HepG2 (cell line): ENCODE results near the gene GPR68. TPM values are rescaled to one million over a fixed set of nuclear protein-coding genes. Genes with fewer than 3 reads are reported as not detected.

ENCODE experiments used
- ATAC-seq: fragments of 200-7000 bp; cut with Tn5 transposase; 3 replicates; pipeline ENCODE4 v1.9.1; 2020; ENCODE audit warnings: mild to moderate bottlenecking, moderate library complexity
- BruUV-seq: library from RNA; stranded (reverse); fragments of 400-500 nt; replicated peaks from 2 replicates; lab custom pipeline; 2021; lab: Mats Ljungman, UMichigan
- CTCF ChIA-PET: fragments of 300-600 bp; formaldehyde crosslinking; extraction: SDS; loops from one replicate; lab custom pipeline; 2021; ENCODE audit warnings: low total read pairs, inconsistent platforms, low intra/inter-chr PET ratio; lab: Yijun Ruan, JAX
- POLR2A ChIA-PET: fragments of 350-600 bp; sonication (Branson Sonifier 250); formaldehyde crosslinking; loops from one replicate; lab custom pipeline; 2020; ENCODE audit warnings: antibody characterized with exemption, inconsistent platforms; lab: Yijun Ruan, JAX
- DNase-seq: peaks from one replicate; pipeline ENCODE4 v3.0.0-alpha.2; 2015; ENCODE audit warnings: low spot score
- FAIRE-seq: peaks from 3 replicates; lab custom pipeline; 2011; peaks lifted over from hg19 to GRCh38; lab: Jason Lieb, UNC
- H2AFZ ChIP-seq: one replicate; pipeline ENCODE4 v1.6.1; 2011; ENCODE audit warnings: low read length, inconsistent platforms
- H3K27ac ChIP-seq: fragments of 300-600 bp; 3 replicates; pipeline ENCODE4 v1.8.0; 2011; ENCODE audit warnings: mixed run types, mild to moderate bottlenecking, mixed read lengths, low read length, inconsistent platforms; ENCODE audit not compliant: insufficient read depth; ENCODE audit errors: extremely low read length
- H3K27me3 ChIP-seq, 2 experiments: fragments of 200-600 bp in 1 of 2; 2 replicates in 1 of 2; 3 replicates in 1 of 2; pipeline versions ENCODE4 v1.6.0 to v1.8.0; 2011; ENCODE audit warnings: low read length in 2 of 2, mild to moderate bottlenecking in 2 of 2, moderate library complexity in 2 of 2, inconsistent platforms in 1 of 2; ENCODE audit not compliant: insufficient read depth in 2 of 2, control insufficient read depth in 1 of 2
- H3K36me3 ChIP-seq, 2 experiments: fragments of 200-600 bp in 1 of 2; replicated peaks in 1 of 2; 2 replicates in 1 of 2; 3 replicates in 1 of 2; pipeline versions ENCODE4 v1.5.1 to v1.8.0; 2011; ENCODE audit warnings: low read length in 2 of 2, inconsistent platforms in 1 of 2; ENCODE audit not compliant: insufficient read depth in 2 of 2, control insufficient read depth in 1 of 2
- H3K4me1 ChIP-seq: 2 replicates; pipeline ENCODE4 v1.5.1; 2012; ENCODE audit warnings: low read length, inconsistent platforms; ENCODE audit not compliant: insufficient read depth
- H3K4me2 ChIP-seq: 2 replicates; pipeline ENCODE4 v1.6.0; 2011; ENCODE audit warnings: low read depth, low read length, inconsistent platforms
- H3K4me3 ChIP-seq, 3 experiments: fragments of 200-600 bp in 1 of 3; sonication (generic), shearing (Covaris generic) in 1 of 3; replicated peaks in 1 of 3; 2 replicates each; pipeline ENCODE4 v1.5.1; 2011 to 2016; ENCODE audit warnings: low read length in 3 of 3, inconsistent platforms in 2 of 3, low read depth in 2 of 3, mild to moderate bottlenecking in 2 of 3, control low read depth in 1 of 3, mixed read lengths in 1 of 3; ENCODE audit not compliant: insufficient read depth in 1 of 3
- H3K79me2 ChIP-seq: one replicate; pipeline ENCODE4 v1.6.1; 2011; ENCODE audit warnings: low read length, inconsistent platforms; ENCODE audit not compliant: insufficient read depth
- H3K9ac ChIP-seq: 2 replicates; pipeline ENCODE4 v1.6.0; 2011; ENCODE audit warnings: mild to moderate bottlenecking, low read depth, low read length, inconsistent platforms; ENCODE audit not compliant: insufficient read depth
- H3K9me3 ChIP-seq: 2 replicates; pipeline ENCODE4 v1.5.1; 2012; ENCODE audit warnings: mild to moderate bottlenecking, low read length
- H4K20me1 ChIP-seq: 2 replicates; pipeline ENCODE4 v1.6.0; 2011; ENCODE audit warnings: inconsistent platforms, mild to moderate bottlenecking, low read length, moderate library complexity; ENCODE audit not compliant: insufficient read depth
- AGO2 ChIP-seq: fragments of 200-400 bp; formaldehyde crosslinking; optimal IDR thresholded peaks from 2 replicates; pipeline ENCODE3; 2017; ENCODE audit warnings: mild to moderate bottlenecking, low read depth, low read length, moderate library complexity
- MZF1 ChIP-seq: sonication (generic); formaldehyde crosslinking; IDR thresholded peaks from 2 replicates; pipeline ENCODE4 v1.8.1; 2023; ENCODE audit warnings: mild to moderate bottlenecking, missing genetic modification reagents, borderline replicate concordance
- PHF20 ChIP-seq: sonication (generic); formaldehyde crosslinking; IDR thresholded peaks from 2 replicates; pipeline ENCODE4 v1.5.0; 2020; ENCODE audit warnings: mild to moderate bottlenecking, missing genetic modification reagents
- PHF8 ChIP-seq: sonication (generic); formaldehyde crosslinking; IDR thresholded peaks from 2 replicates; pipeline ENCODE4 v1.5.0; 2020; ENCODE audit warnings: missing genetic modification reagents
- ZFP82 ChIP-seq: sonication (generic); formaldehyde crosslinking; IDR thresholded peaks from 2 replicates; pipeline ENCODE4 v1.5.1; 2020; ENCODE audit warnings: mild to moderate bottlenecking, missing genetic modification reagents, borderline replicate concordance
- ZNF138 ChIP-seq: sonication (generic); formaldehyde crosslinking; IDR thresholded peaks from 2 replicates; pipeline ENCODE4 v1.5.0; 2020; ENCODE audit warnings: mild to moderate bottlenecking, low read depth, missing genetic modification reagents
- ZNF530 ChIP-seq: sonication (generic); formaldehyde crosslinking; IDR thresholded peaks from 2 replicates; pipeline ENCODE4 v1.5.0; 2020; ENCODE audit warnings: low read depth, mild to moderate bottlenecking, missing genetic modification reagents
- ZNF703 ChIP-seq: sonication (generic); formaldehyde crosslinking; IDR thresholded peaks from 2 replicates; pipeline ENCODE4 v1.5.1; 2020; ENCODE audit warnings: missing genetic modification reagents, mild to moderate bottlenecking, moderate library complexity, borderline replicate concordance
- ZXDC ChIP-seq: sonication (generic); formaldehyde crosslinking; IDR thresholded peaks from 2 replicates; pipeline ENCODE4 v1.5.0; 2020; ENCODE audit warnings: mild to moderate bottlenecking, missing genetic modification reagents
- WGBS: methylation state at CpG from one replicate; pipeline ENCODE4 v1.1.6; 2017; ENCODE audit warnings: low lambda C conversion rate; 5-methylcytosine and 5-hydroxymethylcytosine counted together
- in situ Hi-C: cut with HindIII; loops from 2 replicates; pipeline ENCODE4 v1.10.0; 2017; ENCODE audit warnings: low pct_unique_long_range_greater_than_20kb; ENCODE audit not compliant: extremely low pct_ligation_motif_present
- intact Hi-C: fragments of 100-400 bp; cut with micrococcal nuclease; formaldehyde crosslinking; loops from one replicate; pipeline ENCODE4 v1.10.0; 2022; ENCODE audit not compliant: unreplicated experiment
- polyA plus RNA-seq, 8 experiments: library from polyadenylated mRNA; depleted of rRNA in 3 of 8; stranded (reverse) in 7 of 8; unstranded in 1 of 8; fragments of >200 nt; fragmentation: Illumina TruSeq in 4 of 8; extraction: Trizol in 4 of 8; gene quantifications; 2 replicates each; pipeline versions ENCODE4 v1.2.1 to v1.2.3, GENCODE V29; 2011 to 2016; ENCODE audit warnings: low read depth in 4 of 8, missing spikeins in 1 of 8, mixed read lengths in 1 of 8; ENCODE audit not compliant: insufficient read depth in 1 of 8
- total RNA-seq, 5 experiments: library from RNA; depleted of rRNA; stranded (reverse); fragments of >200 nt; fragmentation: Illumina TruSeq; extraction: Trizol; gene quantifications; 2 replicates each; pipeline ENCODE4 v1.2.3, GENCODE V29; 2016; ENCODE audit warnings: low read depth in 1 of 5

GPR68 gene
- total and polyA plus RNA-seq, 2 of the 13 experiments (the other 11 are each of a cell fraction or from before 2014, with no cell fraction given): not detected

GRCh38 chr14:91234791-91235114, 9.8 kb downstream of the GPR68 start (continued):
- TF ChIP-seq ZXDC (no peak), ZNF530 (no peak), PHF8 (CRISPR knock-in tag) (no peak)

- WGBS: 86% methylated on average over 39 of the region's 63 CpGs
- FAIRE-seq: no peak
- Histone ChIP-seq H3K4me1 (peaks cover 10% of the 10 kb centered on the region), H3K4me3 (no peak overlapping the region), H3K79me2 (no peaks in the 10 kb centered on the region), H3K27ac (no peak overlapping the region), H3K36me3 (no peaks in the 10 kb centered on the region), H3K4me2 (no peak overlapping the region), H3K9me3 (no peaks in the 10 kb centered on the region), H2AFZ (no peak overlapping the region), H3K27me3 (no peaks in the 10 kb centered on the region; a peak in 2 of 5 replicates), H3K9ac (no peak overlapping the region), H4K20me1 (no peaks in the 10 kb centered on the region)
- in situ Hi-C loops: no loop called here
- BruUV-seq: no TSS peak
- CTCF ChIA-PET: no interaction called here
- no peak; the same call in 2 of the 3 replicates for ATAC-seq
- peak; percentile 61 for TF ChIP-seq AGO2
- TF ChIP-seq ZNF138 (CRISPR knock-in tag): no peak
- TF ChIP-seq ZNF703: no peak
- no peak for TF ChIP-seq ZFP82
- TF ChIP-seq MZF1 (CRISPR knock-in tag): no peak
- TF ChIP-seq PHF20 (CRISPR knock-in tag): no peak
- intact Hi-C loops: no loop called here
- no peak for DNase-seq
- POLR2A ChIA-PET: no interaction called here
Measured at GRCh38 chr14:91233936-91234790, 10.3 kb downstream of the GPR68 start.
